NK-92 (cell line): ENCODE measurements around the gene VSIG2.

Experiments
- DNase-seq: peaks from one replicate; lab custom pipeline; 2025; ENCODE audit not compliant: unreplicated experiment; lab: John Stamatoyannopoulos, UW

Gene VSIG2

GRCh38 chr11:124724979-124725718 is 26.9 kb downstream of the VSIG2 start:
- no peak for DNase-seq

GRCh38 chr11:124722176-124722575 is 29.9 kb downstream of the VSIG2 start:
- DNase-seq: no peak

- DNase-seq: no peak
These were observed 32.5 kb downstream of the VSIG2 start for GRCh38 chr11:124719534-124719933.

GRCh38 chr11:124718801-124719200 is 33.3 kb downstream of the VSIG2 start:
- DNase-seq: no peak

- DNase-seq: no peak
These were observed 34.0 kb downstream of the VSIG2 start for GRCh38 chr11:124717786-124718651.

- no peak for DNase-seq
These were observed 34.7 kb downstream of the VSIG2 start for GRCh38 chr11:124717421-124717785.

GRCh38 chr11:124716591-124716990 is 35.5 kb downstream of the VSIG2 start:
- DNase-seq: no peak

- no peak for DNase-seq
These were observed 39.7 kb downstream of the VSIG2 start for GRCh38 chr11:124712392-124712791.

GRCh38 chr11:124707829-124708228 is 44.2 kb downstream of the VSIG2 start:
- DNase-seq: no peak

GRCh38 chr11:124700028-124700427 is 52.0 kb downstream of the VSIG2 start:
- DNase-seq: no peak

- no peak for DNase-seq
These were observed 52.5 kb downstream of the VSIG2 start for GRCh38 chr11:124699547-124699946.
